WI38 (cell line): ENCODE data around the gene PDCD1.

Experiments
- H3K4me3 ChIP-seq: 2 replicates; pipeline ENCODE4 v1.5.1; 2011; ENCODE audit warnings: low read depth, mild to moderate bottlenecking, control low read depth, low read length
- TF ChIP-seq, protein P1 (sequence below): IDR thresholded peaks from 2 replicates; pipeline ENCODE4 v1.5.1; 2012; ENCODE audit warnings: low read depth, mild to moderate bottlenecking, control low read depth, low read length

PDCD1 gene

DNA sequence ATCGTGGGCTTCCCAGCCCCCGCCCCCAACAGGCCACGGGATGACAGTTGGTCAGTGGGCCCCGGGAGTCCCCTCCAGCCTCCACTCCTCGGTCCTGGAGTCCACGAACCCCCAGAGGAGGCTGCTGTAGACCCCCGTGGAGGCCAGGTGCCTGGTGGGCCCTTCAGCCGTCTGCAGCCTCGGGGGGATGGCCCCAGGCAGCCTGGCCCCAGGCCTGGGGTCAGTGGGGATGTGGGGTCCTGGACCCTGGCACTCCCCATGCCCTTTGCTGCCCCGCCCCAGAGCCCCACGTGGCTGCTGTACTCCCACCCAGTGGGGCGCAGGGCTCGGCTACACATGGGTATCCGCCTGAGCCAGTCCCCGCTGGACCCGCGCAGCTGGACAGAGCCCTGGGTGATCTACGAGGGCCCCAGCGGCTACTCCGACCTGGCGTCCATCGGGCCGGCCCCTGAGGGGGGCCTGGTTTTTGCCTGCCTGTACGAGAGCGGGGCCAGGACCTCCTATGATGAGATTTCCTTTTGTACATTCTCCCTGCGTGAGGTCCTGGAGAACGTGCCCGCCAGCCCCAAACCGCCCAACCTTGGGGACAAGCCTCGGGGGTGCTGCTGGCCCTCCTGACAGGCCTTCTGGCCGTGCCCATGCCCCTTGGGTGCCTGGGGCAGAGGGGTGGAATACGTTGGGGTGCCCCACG is 42.1 kb downstream of the PDCD1 start:
- TF ChIP-seq, protein P1, sequence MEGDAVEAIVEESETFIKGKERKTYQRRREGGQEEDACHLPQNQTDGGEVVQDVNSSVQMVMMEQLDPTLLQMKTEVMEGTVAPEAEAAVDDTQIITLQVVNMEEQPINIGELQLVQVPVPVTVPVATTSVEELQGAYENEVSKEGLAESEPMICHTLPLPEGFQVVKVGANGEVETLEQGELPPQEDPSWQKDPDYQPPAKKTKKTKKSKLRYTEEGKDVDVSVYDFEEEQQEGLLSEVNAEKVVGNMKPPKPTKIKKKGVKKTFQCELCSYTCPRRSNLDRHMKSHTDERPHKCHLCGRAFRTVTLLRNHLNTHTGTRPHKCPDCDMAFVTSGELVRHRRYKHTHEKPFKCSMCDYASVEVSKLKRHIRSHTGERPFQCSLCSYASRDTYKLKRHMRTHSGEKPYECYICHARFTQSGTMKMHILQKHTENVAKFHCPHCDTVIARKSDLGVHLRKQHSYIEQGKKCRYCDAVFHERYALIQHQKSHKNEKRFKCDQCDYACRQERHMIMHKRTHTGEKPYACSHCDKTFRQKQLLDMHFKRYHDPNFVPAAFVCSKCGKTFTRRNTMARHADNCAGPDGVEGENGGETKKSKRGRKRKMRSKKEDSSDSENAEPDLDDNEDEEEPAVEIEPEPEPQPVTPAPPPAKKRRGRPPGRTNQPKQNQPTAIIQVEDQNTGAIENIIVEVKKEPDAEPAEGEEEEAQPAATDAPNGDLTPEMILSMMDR = no peak
- H3K4me3 ChIP-seq = no peak overlapping the region

DNA sequence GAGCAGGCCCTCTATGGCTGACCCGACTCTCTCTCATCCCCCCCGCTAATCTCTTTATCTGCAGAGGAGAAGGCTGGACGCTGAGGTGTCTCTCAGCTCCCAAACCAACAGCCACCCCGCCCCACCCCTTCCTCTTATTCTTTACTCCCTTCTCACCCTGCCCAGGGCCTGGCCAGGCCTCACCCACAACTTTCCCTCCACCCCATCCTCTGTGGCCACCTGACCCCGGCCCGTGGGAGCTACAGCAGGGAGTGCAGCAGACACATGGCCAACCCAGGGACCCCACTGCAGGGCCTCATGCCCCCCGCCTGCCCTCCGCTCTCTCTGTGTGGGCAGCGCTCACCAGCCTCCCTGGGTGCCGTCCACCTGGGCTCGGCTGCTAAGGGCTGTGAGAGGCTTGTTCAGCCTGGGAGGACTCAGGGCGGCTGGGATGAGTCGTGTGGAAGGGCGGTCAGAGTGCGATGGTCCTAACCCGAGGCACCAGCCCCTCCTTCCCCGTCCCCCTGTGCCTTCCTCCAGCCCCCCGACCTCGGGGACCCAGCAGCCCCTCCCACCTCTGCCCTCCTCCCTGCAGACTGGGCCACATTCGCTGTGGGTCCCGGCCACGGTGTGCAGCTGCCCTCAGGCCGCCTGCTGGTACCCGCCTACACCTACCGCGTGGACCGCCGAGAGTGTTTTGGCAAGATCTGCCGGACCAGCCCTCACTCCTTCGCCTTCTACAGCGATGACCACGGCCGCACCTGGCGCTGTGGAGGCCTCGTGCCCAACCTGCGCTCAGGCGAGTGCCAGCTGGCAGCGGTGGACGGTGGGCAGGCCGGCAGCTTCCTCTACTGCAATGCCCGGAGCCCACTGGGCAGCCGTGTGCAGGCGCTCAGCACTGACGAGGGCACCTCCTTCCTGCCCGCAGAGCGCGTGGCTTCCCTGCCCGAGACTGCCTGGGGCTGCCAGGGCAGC is 42.9 kb downstream of the PDCD1 start:
- no peak overlapping the region for H3K4me3 ChIP-seq
- TF ChIP-seq, protein P1 = no peak

DNA sequence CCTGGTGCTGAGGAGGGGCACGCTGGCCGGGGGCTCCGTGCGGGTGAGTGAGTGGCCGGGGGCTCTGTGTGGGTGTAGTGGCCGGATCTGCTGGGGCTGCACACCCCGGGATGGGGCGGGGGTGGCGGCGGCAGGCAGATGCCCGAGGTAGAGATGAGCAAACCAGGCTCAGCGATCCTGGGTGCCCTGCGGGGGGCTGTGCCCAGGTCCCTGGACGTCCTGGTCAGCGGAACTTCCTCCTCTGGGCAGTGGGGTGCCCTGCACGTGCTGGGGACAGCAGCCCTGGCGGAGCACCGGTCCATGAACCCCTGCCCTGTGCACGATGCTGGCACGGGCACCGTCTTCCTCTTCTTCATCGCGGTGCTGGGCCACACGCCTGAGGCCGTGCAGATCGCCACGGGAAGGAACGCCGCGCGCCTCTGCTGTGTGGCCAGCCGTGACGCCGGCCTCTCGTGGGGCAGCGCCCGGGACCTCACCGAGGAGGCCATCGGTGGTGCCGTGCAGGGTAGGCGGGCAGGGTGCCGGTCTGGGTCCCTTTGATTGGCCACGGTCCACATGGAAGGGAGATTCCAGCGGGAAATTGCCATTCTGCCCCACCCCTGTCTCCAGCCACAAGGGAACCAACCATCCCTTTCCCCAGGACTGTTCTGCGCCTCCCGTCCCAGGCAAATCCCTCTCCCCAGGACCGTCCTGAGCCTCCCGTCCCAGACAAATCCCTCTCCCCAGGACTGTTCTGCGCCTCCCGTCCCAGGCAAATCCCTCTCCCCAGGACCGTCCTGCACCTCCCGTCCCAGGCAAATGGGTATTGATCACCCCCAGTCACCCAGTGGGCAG is 43.8 kb downstream of the PDCD1 start:
- no peak overlapping the region for H3K4me3 ChIP-seq
- TF ChIP-seq, protein P1 = no peak

DNA sequence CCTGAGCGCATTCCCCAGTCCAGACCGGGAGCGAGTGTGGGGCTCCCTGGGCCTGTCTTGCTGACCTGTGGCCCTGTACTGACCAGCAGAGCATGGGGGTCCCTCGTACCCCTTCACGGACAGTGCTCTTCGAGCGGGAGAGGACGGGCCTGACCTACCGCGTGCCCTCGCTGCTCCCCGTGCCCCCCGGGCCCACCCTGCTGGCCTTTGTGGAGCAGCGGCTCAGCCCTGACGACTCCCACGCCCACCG is 44.4 kb downstream of the PDCD1 start:
- TF ChIP-seq, protein P1 = no peak
- no peak overlapping the region for H3K4me3 ChIP-seq

DNA sequence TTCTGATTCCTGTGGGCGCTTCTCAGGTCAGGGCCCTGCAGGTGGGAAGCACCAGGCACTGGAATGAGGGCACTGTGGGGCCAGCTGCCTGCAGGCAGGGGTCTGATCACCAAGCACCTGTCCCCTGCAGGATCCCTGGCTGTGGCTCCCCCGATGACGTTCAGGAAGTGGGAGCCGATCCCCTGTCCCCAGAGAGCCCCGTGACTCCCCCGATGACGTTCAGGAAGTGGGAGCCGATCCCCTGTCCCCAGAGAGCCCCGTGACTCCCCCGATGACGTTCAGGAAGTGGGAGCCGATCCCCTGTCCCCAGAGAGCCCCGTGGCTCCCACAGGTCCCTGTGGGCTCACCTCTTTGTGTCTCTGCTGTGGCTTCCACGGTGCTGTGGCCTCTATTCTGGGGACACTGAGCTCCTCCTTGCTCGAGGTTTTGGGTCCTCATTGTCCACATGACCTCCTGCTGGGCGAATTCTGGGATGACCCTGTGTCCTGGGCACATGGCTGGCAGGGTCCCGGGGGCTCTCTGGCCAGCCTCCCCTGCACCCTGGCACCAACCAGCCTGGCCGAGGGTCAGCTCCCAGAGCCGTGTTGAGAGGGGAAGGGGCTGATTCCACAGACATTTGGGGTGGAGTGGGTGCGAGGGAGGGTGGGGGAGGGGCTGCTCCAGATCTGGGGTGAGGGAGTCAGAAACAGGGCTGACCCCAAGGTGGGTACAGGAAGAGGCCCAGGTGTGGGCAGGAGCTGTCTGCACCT is 44.9 kb downstream of the PDCD1 start:
- TF ChIP-seq, protein P1 = no peak
- H3K4me3 ChIP-seq = no peak overlapping the region

DNA sequence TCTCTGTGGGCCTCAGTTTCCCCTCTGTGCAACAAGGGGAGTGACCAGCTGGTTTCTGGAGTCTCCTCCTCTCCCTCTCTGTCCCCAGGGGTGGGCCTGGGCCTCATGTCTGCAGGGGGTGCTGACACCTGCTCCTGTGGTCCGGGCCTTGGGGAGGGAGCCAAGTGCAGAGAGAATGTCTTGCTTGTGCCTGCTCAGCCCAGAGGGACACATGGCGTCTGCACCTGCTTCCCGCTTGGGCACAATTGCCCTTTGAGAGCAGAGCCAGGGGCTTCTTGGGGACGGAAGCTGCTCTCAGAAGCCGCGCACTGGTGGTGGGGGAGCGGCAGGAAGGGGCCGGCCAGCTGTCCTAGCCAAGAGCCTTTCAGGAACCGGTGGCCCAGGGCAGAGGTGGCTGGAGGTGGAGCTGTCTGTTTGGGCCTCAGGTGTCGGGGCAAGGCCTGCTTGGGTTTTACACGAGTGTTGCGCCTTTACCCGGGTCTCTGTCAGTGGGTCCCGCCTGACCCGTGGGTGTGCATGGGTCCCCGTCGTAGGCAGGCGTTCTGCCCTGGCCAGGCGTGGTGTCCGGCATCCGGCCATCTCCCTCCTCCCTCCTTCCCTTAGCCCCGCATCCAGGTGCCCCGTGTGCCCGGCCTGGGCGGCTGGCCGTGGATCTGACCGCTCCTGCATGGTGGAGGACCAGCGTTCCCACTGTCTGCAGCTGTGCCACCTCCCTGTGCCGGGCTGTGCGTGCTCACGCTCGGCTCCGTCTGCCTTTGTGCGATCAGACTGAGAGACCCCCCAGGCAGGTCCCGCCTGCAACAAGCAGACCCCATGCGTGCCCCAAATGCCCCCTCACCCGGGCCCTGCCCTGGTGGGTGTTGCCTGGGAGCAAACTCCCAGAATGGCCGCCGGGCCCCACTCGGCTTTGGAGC is 45.7 kb downstream of the PDCD1 start:
- TF ChIP-seq, protein P1 = no peak
- H3K4me3 ChIP-seq = no peak overlapping the region
